SK-N-SH (cell line): ENCODE data around the gene PPP1R3F. TPM values are rescaled to one million over a fixed set of nuclear protein-coding genes. Genes with fewer than 3 reads are reported as not detected.
"Not testable (repeated sequence)": the region's sequence is repeated elsewhere in the genome, so short reads cannot be mapped to it uniquely, and the experiment has no call there.

Experiments
- CTCF ChIA-PET: fragments of 300-600, 350-600 bp; formaldehyde crosslinking; extraction: SDS; loops from one replicate; lab custom pipeline; 2021; lab: Yijun Ruan, JAX
- POLR2A ChIA-PET: fragments of 350-600 bp; sonication (Branson Sonifier 250); formaldehyde crosslinking; extraction: SDS; loops from one replicate; lab custom pipeline; 2020; ENCODE audit warnings: antibody characterized with exemption, inconsistent platforms; lab: Yijun Ruan, JAX
- DNase-seq: peaks from one replicate; pipeline ENCODE4 v3.0.0; 2012
- H2AFZ ChIP-seq: fragments of 200-600 bp; sonication (generic); 2 replicates; pipeline ENCODE4 v1.8.1; 2016; ENCODE audit warnings: antibody characterized with exemption, mild to moderate bottlenecking, low read depth
- H3F3A ChIP-seq: fragments of 200-600 bp; sonication (generic); replicated peaks from 2 replicates; pipeline ENCODE3; 2016; ENCODE audit warnings: antibody characterized with exemption, mild to moderate bottlenecking; ENCODE audit not compliant: insufficient read depth
- H3K27ac ChIP-seq, 2 experiments: fragments of 200-500 bp in 1 of 2; fragments of 200-600 bp in 1 of 2; sonication (Bioruptor generic) in 1 of 2; sonication (generic), shearing (Covaris generic) in 1 of 2; 2 replicates each; pipeline versions ENCODE4 v1.5.1 to v1.6.1; 2014 to 2016; ENCODE audit warnings: low read depth in 2 of 2, inconsistent platforms in 1 of 2, low read length in 1 of 2, mild to moderate bottlenecking in 1 of 2, mixed read lengths in 1 of 2
- H3K27me3 ChIP-seq: fragments of 200-600 bp; sonication (generic), shearing (Covaris generic); 2 replicates; pipeline ENCODE4 v1.6.1; 2016; ENCODE audit warnings: mixed run types; ENCODE audit not compliant: insufficient read depth
- H3K36me3 ChIP-seq, 2 experiments: fragments of 200-500 bp in 1 of 2; fragments of 200-600 bp in 1 of 2; sonication (Bioruptor generic) in 1 of 2; sonication (generic) in 1 of 2; replicated peaks in 1 of 2; 2 replicates each; pipeline versions ENCODE3 to v1.5.1; 2014 to 2016; ENCODE audit warnings: low read length in 1 of 2, mild to moderate bottlenecking in 1 of 2; ENCODE audit not compliant: insufficient read depth in 2 of 2, control insufficient read depth in 1 of 2
- H3K4me1 ChIP-seq, 2 experiments: fragments of 200-500 bp in 1 of 2; fragments of 200-600 bp in 1 of 2; sonication (Bioruptor generic) in 1 of 2; sonication (generic), shearing (Covaris generic) in 1 of 2; 2 replicates each; pipeline versions ENCODE4 v1.5.1 to v1.6.1; 2014 to 2016; ENCODE audit warnings: low read depth in 1 of 2, low read length in 1 of 2, mixed run types in 1 of 2; ENCODE audit not compliant: insufficient read depth in 2 of 2, control insufficient read depth in 1 of 2
- H3K4me2 ChIP-seq: fragments of 200-600 bp; sonication (generic), shearing (Covaris generic); 2 replicates; pipeline ENCODE4 v1.6.1; 2017; ENCODE audit warnings: mixed run types
- H3K4me3 ChIP-seq, 2 experiments: fragments of 200-500 bp in 1 of 2; fragments of 200-600 bp in 1 of 2; sonication (Bioruptor generic) in 1 of 2; sonication (generic), shearing (Covaris generic) in 1 of 2; 2 replicates each; pipeline versions ENCODE4 v1.5.1 to v1.8.1; 2014 to 2016; ENCODE audit warnings: low read depth in 2 of 2, inconsistent platforms in 1 of 2, low read length in 1 of 2, mild to moderate bottlenecking in 1 of 2, mixed read lengths in 1 of 2, moderate library complexity in 1 of 2
- H3K79me2 ChIP-seq: fragments of 200-600 bp; sonication (generic); 2 replicates; pipeline ENCODE4 v1.8.1; 2017; ENCODE audit warnings: mild to moderate bottlenecking; ENCODE audit not compliant: insufficient read depth
- H3K9ac ChIP-seq: fragments of 200-600 bp; sonication (generic); 2 replicates; pipeline ENCODE4 v1.6.1; 2017; ENCODE audit warnings: mixed run types
- H3K9me2 ChIP-seq: fragments of 200-600 bp; sonication (generic); 2 replicates; pipeline ENCODE4 v1.6.1; 2017; ENCODE audit warnings: mixed run types
- H3K9me3 ChIP-seq: fragments of 200-600 bp; sonication (generic); 2 replicates; pipeline ENCODE4 v1.6.1; 2017; ENCODE audit warnings: mixed run types, mild to moderate bottlenecking, moderate library complexity
- H4K20me1 ChIP-seq: fragments of 200-600 bp; sonication (generic); 2 replicates; pipeline ENCODE4 v1.6.1; 2017; ENCODE audit warnings: mild to moderate bottlenecking, mixed run types; ENCODE audit not compliant: insufficient read depth
- CHD2 ChIP-seq: fragments of 150-350 bp; IDR thresholded peaks from 2 replicates; pipeline ENCODE4 v1.6.1; 2018; ENCODE audit warnings: low read length; ENCODE audit not compliant: partially characterized antibody
- FOSL2 ChIP-seq: IDR thresholded peaks from 2 replicates; pipeline ENCODE4 v1.4.0; 2012; ENCODE audit warnings: low read depth, mild to moderate bottlenecking, moderate library complexity, borderline replicate concordance
- FOXJ3 ChIP-seq: sonication (generic); formaldehyde crosslinking; IDR thresholded peaks from 2 replicates; pipeline ENCODE4 v1.5.1; 2020; ENCODE audit warnings: mild to moderate bottlenecking, missing genetic modification reagents
- FOXM1 ChIP-seq: IDR thresholded peaks from 2 replicates; pipeline ENCODE4 v1.4.0; 2012; ENCODE audit warnings: low read depth, mild to moderate bottlenecking
- JUND ChIP-seq: IDR thresholded peaks from 2 replicates; pipeline ENCODE4 v1.4.0; 2012
- MXI1 ChIP-seq: IDR thresholded peaks from 2 replicates; pipeline ENCODE4 v1.6.1; 2012; ENCODE audit warnings: mild to moderate bottlenecking, low read depth, low read length, improper control_type of control experiment
- NRF1 ChIP-seq: IDR thresholded peaks from 2 replicates; pipeline ENCODE4 v1.6.1; 2012; ENCODE audit warnings: low read depth, mild to moderate bottlenecking, low read length
- POLR2AphosphoS5 ChIP-seq: IDR thresholded peaks from 2 replicates; pipeline ENCODE4 v1.6.1; 2012; ENCODE audit warnings: low read depth, low read length
- RCOR1 ChIP-seq: fragments of 150-350 bp; IDR thresholded peaks from 2 replicates; pipeline ENCODE4 v1.6.1; 2017; ENCODE audit warnings: antibody characterized with exemption, low read length
- SIN3A ChIP-seq: IDR thresholded peaks from 2 replicates; pipeline ENCODE4 v1.6.1; 2012; ENCODE audit warnings: low read depth, mild to moderate bottlenecking, low read length, moderate library complexity, borderline replicate concordance
- SMC3 ChIP-seq: IDR thresholded peaks from 2 replicates; pipeline ENCODE4 v1.6.1; 2012; ENCODE audit warnings: low read depth, low read length, improper control_type of control experiment
- TCF12 ChIP-seq: IDR thresholded peaks from 2 replicates; pipeline ENCODE4 v1.4.0; 2012
- TEAD4 ChIP-seq: IDR thresholded peaks from 2 replicates; pipeline ENCODE4 v1.4.0; 2012; ENCODE audit warnings: mild to moderate bottlenecking, borderline replicate concordance; ENCODE audit not compliant: insufficient read depth
- YY1 ChIP-seq: IDR thresholded peaks from 2 replicates; pipeline ENCODE4 v1.4.0; 2012; ENCODE audit warnings: low read depth, mild to moderate bottlenecking
- WGBS: methylation state at CpG from one replicate; pipeline ENCODE4 v1.1.6; 2017; ENCODE audit warnings: low lambda C conversion rate; 5-methylcytosine and 5-hydroxymethylcytosine counted together
- polyA plus RNA-seq, 3 experiments: library from polyadenylated mRNA; depleted of rRNA; stranded (reverse); fragments of >200 nt; gene quantifications; 2 replicates each; pipeline ENCODE4 v1.2.3, GENCODE V29; 2012

PPP1R3F gene
- polyA plus RNA-seq, 1 of the 3 experiments (the other 2 are of a cell fraction) = 6.2 TPM

GRCh38 chrX:49292400-49293362 lies 23.1 kb downstream of the PPP1R3F start:
- ChIA-PET CTCF (interaction anchor here (0.6 to 2.2 kb wide), 8 partner anchors 8 to 547 kb away, joined by 3 to 9 read pairs (median 3); no protein-coding TSS in a partner anchor), POLR2A (no interaction called here)
- Histone ChIP-seq H3K27ac (no peak overlapping the region), H3F3A (no peaks in the 10 kb centered on the region), H3K79me2 (no peaks in the 10 kb centered on the region), H3K9me3 (no peaks in the 10 kb centered on the region), H3K4me2 (no peak overlapping the region), H3K9ac (no peak overlapping the region), H4K20me1 (no peaks in the 10 kb centered on the region), H2AFZ (no peak overlapping the region), H3K27me3 (peaks cover 23% of the 10 kb centered on the region; the same call in 1 of the 2 replicates), H3K9me2 (no peaks in the 10 kb centered on the region), H3K36me3 (no peaks in the 10 kb centered on the region), H3K4me1 (no peaks in the 10 kb centered on the region), H3K4me3 (no peak overlapping the region)
- 26% methylated on average over 10 of the region's 17 CpGs for WGBS
- TF ChIP-seq YY1 (no peak), TEAD4 (no peak), POLR2AphosphoS5 (no peak), FOXM1 (no peak), SMC3 (no peak), FOXJ3 (CRISPR knock-in tag) (no peak), RCOR1 (no peak), JUND (no peak), SIN3A (no peak)
- DNase-seq = no peak

GRCh38 chrX:49299293-49299692 lies 29.7 kb downstream of the PPP1R3F start:
- H2AFZ ChIP-seq, H3K27ac ChIP-seq, H3K9me3 ChIP-seq, H3K9ac ChIP-seq, H3F3A ChIP-seq, CTCF ChIA-PET, H3K4me3 ChIP-seq, DNase-seq, H4K20me1 ChIP-seq, H3K4me1 ChIP-seq, H3K4me2 ChIP-seq, H3K9me2 ChIP-seq, POLR2A ChIA-PET, H3K36me3 ChIP-seq, H3K79me2 ChIP-seq: not testable (repeated sequence)
- 55% methylated on average over 4 of the region's 5 CpGs for WGBS
- H3K27me3 ChIP-seq = peaks cover 40% of the 10 kb centered on the region; the same call in 1 of the 2 replicates

GRCh38 chrX:49300703-49301102 lies 31.1 kb downstream of the PPP1R3F start:
- H3K9me3 ChIP-seq = no peaks in the 10 kb centered on the region
- DNase-seq = no peak
- no peaks in the 10 kb centered on the region for H3F3A ChIP-seq
- TF ChIP-seq NRF1 = no peak
- no peak for TF ChIP-seq CHD2
- TF ChIP-seq JUND = no peak
- TF ChIP-seq FOSL2 = no peak
- TF ChIP-seq TEAD4 = no peak
- no peak for TF ChIP-seq POLR2AphosphoS5
- no peak for TF ChIP-seq MXI1
- no peak for TF ChIP-seq TCF12
- TF ChIP-seq YY1 = no peak
- H3K4me1 ChIP-seq = no peaks in the 10 kb centered on the region
- H4K20me1 ChIP-seq = no peaks in the 10 kb centered on the region
- H3K4me2 ChIP-seq = no peak overlapping the region
- H3K36me3 ChIP-seq = no peaks in the 10 kb centered on the region
- ChIA-PET CTCF (interaction anchor here (0.7 kb wide), 1 partner anchor 454 kb away, joined by 3 read pairs; no protein-coding TSS in a partner anchor), POLR2A (no interaction called here)
- no peaks in the 10 kb centered on the region for H3K79me2 ChIP-seq
- no peak overlapping the region for H3K27ac ChIP-seq
- H3K9me2 ChIP-seq = no peaks in the 10 kb centered on the region
- H3K9ac ChIP-seq = no peak overlapping the region
- H3K27me3 ChIP-seq = peaks cover 31% of the 10 kb centered on the region; the same call in 1 of the 2 replicates
- H2AFZ ChIP-seq = no peak overlapping the region
- WGBS = 36% methylated on average over 1 of the region's 1 CpG
- H3K4me3 ChIP-seq = no peak overlapping the region
